Subcutaneous abdominal adipose tissue (tissue), 5 donors: ENCODE results near the gene ATP11C.
"Not testable (repeated sequence)": the region's sequence is repeated elsewhere in the genome, so short reads cannot be mapped to it uniquely, and the experiment has no call there.

Experiments
- H3K27ac ChIP-seq: one replicate; pipeline ENCODE4 v1.7.0; 2013; ENCODE audit warnings: low read depth, mild to moderate bottlenecking, inconsistent platforms, low read length, moderate library complexity
- H3K27me3 ChIP-seq, 5 donors: one replicate each; pipeline ENCODE4 v1.7.0; 2013; ENCODE audit warnings: low read length in 5 of 5, inconsistent platforms in 1 of 5; ENCODE audit not compliant: control insufficient read depth in 5 of 5, insufficient read depth in 4 of 5
- H3K36me3 ChIP-seq, 5 donors: one replicate each; pipeline ENCODE4 v1.7.0; 2013; ENCODE audit warnings: low read length in 5 of 5; ENCODE audit not compliant: control insufficient read depth in 5 of 5, insufficient read depth in 5 of 5
- H3K4me1 ChIP-seq, 5 donors: one replicate each; pipeline ENCODE4 v1.7.0; 2013; ENCODE audit warnings: low read length in 5 of 5, mild to moderate bottlenecking in 3 of 5, moderate library complexity in 1 of 5; ENCODE audit not compliant: control insufficient read depth in 5 of 5, insufficient read depth in 5 of 5
- H3K4me3 ChIP-seq, 5 donors: one replicate each; pipeline ENCODE4 v1.7.0; 2013; ENCODE audit warnings: low read length in 5 of 5, low read depth in 1 of 5
- H3K9ac ChIP-seq, 5 donors: one replicate each; pipeline ENCODE4 v1.7.0; 2013; ENCODE audit warnings: low read length in 5 of 5, mild to moderate bottlenecking in 4 of 5, moderate library complexity in 3 of 5
- H3K9me3 ChIP-seq, 5 donors: one replicate each; pipeline ENCODE4 v1.7.0; 2013; ENCODE audit warnings: low read length in 5 of 5; ENCODE audit not compliant: control insufficient read depth in 5 of 5
- donor health status: healthy.
- donor health status: healthy.
- donor health status: healthy.
- donor health status: healthy.
- donor health status: healthy.

The ATP11C gene

GRCh38 chrX:139844163-139844562 lies 88.7 kb downstream of the ATP11C start:
- H3K9ac ChIP-seq = no peak overlapping the region
- no peaks in the 10 kb centered on the region for H3K27me3 ChIP-seq
- no peak overlapping the region for H3K27ac ChIP-seq

GRCh38 chrX:139842326-139843185 lies 90.3 kb downstream of the ATP11C start:
- Histone ChIP-seq H3K36me3 (no peaks in the 10 kb centered on the region), H3K4me3 (peak overlapping the region in 1 of 5 donors; percentile 9)

More at GRCh38 chrX:139844163-139844562, 88.7 kb downstream of the ATP11C start:
- Histone ChIP-seq H3K9me3 (peaks cover 0 to 4% (median 3%) of the 10 kb centered on the region in 5 donors), H3K4me1 (peaks cover 0 to 10% (median 5%) of the 10 kb centered on the region in 5 donors), H3K4me3 (no peak overlapping the region), H3K36me3 (no peaks in the 10 kb centered on the region)

DNA sequence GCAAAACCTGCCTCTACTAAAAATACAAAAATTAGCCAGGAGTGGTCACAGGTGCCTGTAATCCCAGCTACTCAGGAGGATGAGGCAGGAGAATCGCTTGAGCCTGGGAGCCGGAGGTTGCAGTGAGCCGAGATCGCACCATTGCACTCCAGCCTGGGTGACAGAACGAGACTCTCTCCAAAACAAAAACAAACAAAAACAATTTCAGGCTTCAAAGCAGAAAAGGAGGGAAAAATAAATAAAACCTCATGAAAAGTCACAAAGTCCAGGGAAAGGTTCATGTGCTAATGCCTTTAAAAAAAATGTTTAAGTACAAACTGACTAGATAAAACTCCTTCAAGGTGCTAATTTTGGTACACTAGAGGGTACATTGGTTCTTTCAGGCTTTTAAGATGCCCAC lies 96.5 kb downstream of the ATP11C start:
- H3K27ac ChIP-seq, H3K36me3 ChIP-seq, H3K4me3 ChIP-seq, H3K4me1 ChIP-seq, H3K27me3 ChIP-seq, H3K9ac ChIP-seq: not testable (repeated sequence)
- H3K9me3 ChIP-seq = peaks cover 2 to 14% (median 12%) of the 10 kb centered on the region in 5 donors

More at GRCh38 chrX:139842326-139843185, 90.3 kb downstream of the ATP11C start:
- Histone ChIP-seq H3K4me1 (peaks cover 0 to 10% (median 5%) of the 10 kb centered on the region in 5 donors), H3K9ac (no peak overlapping the region), H3K27ac (no peak overlapping the region), H3K9me3 (peaks cover 2 to 14% (median 12%) of the 10 kb centered on the region in 5 donors), H3K27me3 (no peaks in the 10 kb centered on the region)

DNA sequence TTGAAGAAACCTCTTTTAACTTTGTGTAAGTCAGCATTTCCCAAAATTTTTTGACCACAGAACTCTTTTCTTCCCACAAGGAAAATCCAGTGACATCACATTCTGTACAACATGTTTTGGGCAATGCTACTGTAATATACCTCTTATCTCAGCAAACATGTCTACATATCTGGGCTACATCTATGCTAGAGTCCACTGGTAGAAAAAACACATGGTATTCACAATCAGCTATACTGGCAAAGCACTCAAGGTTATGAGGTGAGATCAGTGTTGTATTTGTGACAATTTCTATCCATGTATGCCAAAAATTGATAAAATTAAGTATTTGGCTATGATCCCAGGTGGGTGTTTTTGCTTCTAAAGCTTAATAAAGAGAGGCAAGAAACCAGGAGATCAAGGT lies 98.0 kb downstream of the ATP11C start:
- H3K9ac ChIP-seq = no peak overlapping the region
- H3K27me3 ChIP-seq = no peaks in the 10 kb centered on the region
- H3K9me3 ChIP-seq = peaks cover 2 to 14% (median 12%) of the 10 kb centered on the region in 5 donors
- no peaks in the 10 kb centered on the region for H3K36me3 ChIP-seq
- peaks cover 0 to 19% (median 12%) of the 10 kb centered on the region in 5 donors for H3K4me1 ChIP-seq
- H3K27ac ChIP-seq = no peak overlapping the region
- H3K4me3 ChIP-seq = no peak overlapping the region

- Histone ChIP-seq H3K27ac (no peak overlapping the region), H3K4me3 (no peak overlapping the region), H3K9ac (no peak overlapping the region), H3K36me3 (no peaks in the 10 kb centered on the region), H3K9me3 (no peaks in the 10 kb centered on the region), H3K4me1 (peaks cover 0 to 21% (median 15%) of the 10 kb centered on the region in 5 donors), H3K27me3 (no peaks in the 10 kb centered on the region)
These were observed 100.0 kb downstream of the ATP11C start for GRCh38 chrX:139832718-139833309.

DNA sequence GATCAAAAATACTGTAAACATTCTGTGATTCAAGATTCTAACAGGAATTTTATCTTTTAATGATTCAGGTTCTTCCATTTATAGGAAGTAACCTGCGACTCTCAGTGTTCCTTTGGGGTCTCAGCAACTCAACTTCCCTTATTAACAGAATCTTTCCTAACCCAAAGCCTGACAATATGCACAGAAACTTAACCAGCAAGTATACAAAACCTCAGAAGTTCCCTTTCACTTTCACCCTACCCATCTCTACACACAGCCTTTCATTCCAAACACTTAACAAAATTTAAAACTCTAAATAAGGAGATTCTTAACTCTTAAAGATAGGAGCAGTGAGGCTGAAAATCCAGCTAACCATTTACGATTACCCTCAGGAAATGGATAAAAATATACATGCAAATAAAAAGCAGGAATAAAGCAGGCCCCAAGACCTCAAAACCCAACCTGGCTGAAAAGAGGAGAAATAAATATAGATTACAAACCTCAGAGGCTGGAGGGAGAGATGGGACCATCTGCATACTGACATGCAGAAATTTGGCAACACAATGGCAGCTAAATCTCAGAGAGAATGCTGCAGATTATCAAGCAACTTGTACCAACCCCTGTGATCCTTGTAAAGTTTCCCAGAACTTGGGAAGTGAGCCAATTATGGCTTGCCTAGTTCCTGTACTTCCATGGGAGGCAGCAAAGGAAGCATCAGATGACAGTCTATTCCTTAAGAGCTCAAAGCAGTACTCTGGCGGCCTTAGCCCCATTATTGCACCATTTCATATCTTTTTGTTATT lies 101.0 kb downstream of the ATP11C start:
- Histone ChIP-seq H3K27ac (no peak overlapping the region), H3K9me3 (no peaks in the 10 kb centered on the region), H3K27me3 (no peaks in the 10 kb centered on the region), H3K9ac (no peak overlapping the region), H3K4me1 (peaks cover 0 to 22% (median 20%) of the 10 kb centered on the region in 5 donors), H3K4me3 (no peak overlapping the region), H3K36me3 (no peaks in the 10 kb centered on the region)

GRCh38 chrX:139831017-139831416 lies 101.8 kb downstream of the ATP11C start:
- H3K4me3 ChIP-seq = no peak overlapping the region
- no peaks in the 10 kb centered on the region for H3K36me3 ChIP-seq
- peaks cover 0 to 30% (median 27%) of the 10 kb centered on the region in 5 donors for H3K4me1 ChIP-seq
- H3K27me3 ChIP-seq = no peaks in the 10 kb centered on the region
- no peak overlapping the region for H3K9ac ChIP-seq
- no peaks in the 10 kb centered on the region for H3K9me3 ChIP-seq
- H3K27ac ChIP-seq = peak overlapping the region; percentile 13

DNA sequence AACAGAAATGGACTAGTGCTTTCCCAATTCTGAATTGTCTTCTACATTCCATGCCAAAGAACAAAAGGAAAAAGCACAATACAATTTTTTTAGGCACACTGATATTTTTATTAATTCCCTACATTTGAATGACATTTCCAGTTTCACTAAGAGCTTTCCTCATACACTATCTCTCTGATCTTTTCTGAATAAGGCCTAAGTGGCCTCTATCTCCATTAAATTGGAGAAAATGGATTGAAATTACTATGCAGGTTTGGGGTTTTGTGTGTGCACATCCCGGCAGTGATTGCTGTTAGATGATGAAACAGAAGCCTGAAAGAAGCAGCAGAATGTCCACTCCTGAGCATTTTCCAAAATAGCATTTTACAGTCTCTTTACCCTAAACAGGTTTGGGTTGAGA lies 104.0 kb downstream of the ATP11C start:
- Histone ChIP-seq H3K4me1 (peaks cover 0 to 41% (median 29%) of the 10 kb centered on the region in 5 donors), H3K27ac (no peak overlapping the region), H3K9me3 (no peaks in the 10 kb centered on the region), H3K4me3 (no peak overlapping the region), H3K27me3 (peaks cover 0 to 3% (median 0%) of the 10 kb centered on the region in 5 donors), H3K9ac (no peak overlapping the region), H3K36me3 (no peaks in the 10 kb centered on the region)

GRCh38 chrX:139828033-139828432 lies 104.8 kb downstream of the ATP11C start:
- no peaks in the 10 kb centered on the region for H3K36me3 ChIP-seq
- no peak overlapping the region for H3K27ac ChIP-seq
- peaks cover 0 to 41% (median 29%) of the 10 kb centered on the region in 5 donors for H3K4me1 ChIP-seq
- H3K4me3 ChIP-seq = no peak overlapping the region
- peaks cover 0 to 3% (median 0%) of the 10 kb centered on the region in 5 donors for H3K27me3 ChIP-seq
- no peak overlapping the region for H3K9ac ChIP-seq
- H3K9me3 ChIP-seq = no peaks in the 10 kb centered on the region
